ENCODE data around the gene PLA2G2D.

PLA2G2D gene

GRCh38 chr1:20111452-20111851 lies 7.9 kb downstream of the PLA2G2D start:
- H3K9me3 ChIP-seq = no peaks in the 10 kb centered on the region
- peaks cover 18% of the 10 kb centered on the region for H3K27me3 ChIP-seq
- no peaks in the 10 kb centered on the region for H3K36me3 ChIP-seq
- H3K4me1 ChIP-seq (ENCODE audit: control insufficient read depth in 1 of 2, insufficient read depth in 1 of 2, low read depth in 1 of 2, low read length in 1 of 2) = no peaks in the 10 kb centered on the region
- H3K27ac ChIP-seq = no peak overlapping the region
- TF ChIP-seq, protein P1, sequence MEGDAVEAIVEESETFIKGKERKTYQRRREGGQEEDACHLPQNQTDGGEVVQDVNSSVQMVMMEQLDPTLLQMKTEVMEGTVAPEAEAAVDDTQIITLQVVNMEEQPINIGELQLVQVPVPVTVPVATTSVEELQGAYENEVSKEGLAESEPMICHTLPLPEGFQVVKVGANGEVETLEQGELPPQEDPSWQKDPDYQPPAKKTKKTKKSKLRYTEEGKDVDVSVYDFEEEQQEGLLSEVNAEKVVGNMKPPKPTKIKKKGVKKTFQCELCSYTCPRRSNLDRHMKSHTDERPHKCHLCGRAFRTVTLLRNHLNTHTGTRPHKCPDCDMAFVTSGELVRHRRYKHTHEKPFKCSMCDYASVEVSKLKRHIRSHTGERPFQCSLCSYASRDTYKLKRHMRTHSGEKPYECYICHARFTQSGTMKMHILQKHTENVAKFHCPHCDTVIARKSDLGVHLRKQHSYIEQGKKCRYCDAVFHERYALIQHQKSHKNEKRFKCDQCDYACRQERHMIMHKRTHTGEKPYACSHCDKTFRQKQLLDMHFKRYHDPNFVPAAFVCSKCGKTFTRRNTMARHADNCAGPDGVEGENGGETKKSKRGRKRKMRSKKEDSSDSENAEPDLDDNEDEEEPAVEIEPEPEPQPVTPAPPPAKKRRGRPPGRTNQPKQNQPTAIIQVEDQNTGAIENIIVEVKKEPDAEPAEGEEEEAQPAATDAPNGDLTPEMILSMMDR (IDR thresholded peaks at IDR 0.05) = no peak
- H3K4me3 ChIP-seq (ENCODE audit: low read depth in 1 of 2, low read length in 1 of 2) = no peak overlapping the region

DNA sequence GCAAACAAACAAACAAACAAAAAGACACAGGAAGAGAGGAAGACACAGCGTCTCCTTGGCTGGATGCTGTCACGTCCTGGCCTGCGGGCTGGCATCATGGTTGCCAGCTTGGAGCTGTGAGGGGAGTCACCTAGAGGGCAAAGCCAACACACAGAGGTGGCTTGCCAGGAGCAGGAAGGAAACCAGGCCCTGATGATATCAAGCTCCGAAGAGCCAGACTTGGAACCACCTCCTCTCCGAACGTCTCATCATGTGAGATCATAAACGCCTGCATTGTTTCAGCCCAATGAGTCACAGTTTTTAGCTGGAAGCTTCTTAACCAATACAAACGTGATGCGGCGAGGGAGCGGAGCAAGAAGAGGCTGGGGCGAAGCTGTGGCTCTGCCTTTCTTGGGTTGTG lies 8.7 kb downstream of the PLA2G2D start:
- H3K27ac ChIP-seq = no peak overlapping the region
- no peaks in the 10 kb centered on the region for H3K4me1 ChIP-seq (ENCODE audit: control insufficient read depth in 1 of 2, insufficient read depth in 1 of 2, low read depth in 1 of 2, low read length in 1 of 2)
- H3K36me3 ChIP-seq = no peaks in the 10 kb centered on the region
- TF ChIP-seq, protein P1 (IDR thresholded peaks at IDR 0.05) = no peak
- H3K27me3 ChIP-seq = peaks cover 16% of the 10 kb centered on the region
- no peak overlapping the region for H3K4me3 ChIP-seq (ENCODE audit: low read depth in 1 of 2, low read length in 1 of 2)
- H3K9me3 ChIP-seq = no peaks in the 10 kb centered on the region

DNA sequence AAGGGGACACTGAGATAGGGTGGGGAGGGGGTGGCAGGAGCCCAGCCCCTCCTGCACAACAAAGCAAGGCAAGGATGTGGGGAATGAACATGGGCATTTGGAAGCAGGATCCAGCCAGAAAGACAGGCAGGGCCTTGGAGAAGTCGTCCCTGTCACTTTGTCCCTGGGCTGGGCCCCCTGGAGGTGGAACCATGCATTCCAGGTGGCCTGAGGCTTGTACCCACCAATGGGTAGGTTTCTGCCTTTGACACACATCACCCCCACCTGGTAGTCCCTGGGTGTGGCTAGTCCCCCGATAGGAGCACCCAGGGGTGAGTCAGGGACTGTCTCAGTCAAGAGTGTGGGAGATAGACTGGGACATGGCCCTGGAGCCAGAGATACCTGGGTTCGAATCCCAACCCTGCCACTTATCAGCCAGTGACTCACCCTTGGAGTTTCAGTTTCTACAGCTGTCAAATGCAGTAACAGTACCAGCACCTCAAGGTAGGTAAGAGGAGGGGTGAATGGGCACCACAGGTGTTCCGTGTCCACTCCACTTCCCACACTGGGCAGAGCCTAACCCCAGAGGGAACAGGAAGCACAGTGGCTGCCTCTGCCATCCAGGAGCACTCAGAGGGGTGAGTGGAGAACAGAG lies 10.0 kb downstream of the PLA2G2D start:
- no peak overlapping the region for H3K4me3 ChIP-seq (ENCODE audit: low read depth in 1 of 2, low read length in 1 of 2)
- TF ChIP-seq, protein P1 (IDR thresholded peaks at IDR 0.05) = no peak
- no peaks in the 10 kb centered on the region for H3K36me3 ChIP-seq
- H3K4me1 ChIP-seq (ENCODE audit: control insufficient read depth in 1 of 2, insufficient read depth in 1 of 2, low read depth in 1 of 2, low read length in 1 of 2) = no peaks in the 10 kb centered on the region
- H3K9me3 ChIP-seq = no peaks in the 10 kb centered on the region
- no peak overlapping the region for H3K27ac ChIP-seq
- H3K27me3 ChIP-seq = peaks cover 15% of the 10 kb centered on the region

- peaks cover 15% of the 10 kb centered on the region for H3K27me3 ChIP-seq
- H3K4me3 ChIP-seq (ENCODE audit: low read depth in 1 of 2, low read length in 1 of 2) = no peak overlapping the region
- H3K27ac ChIP-seq = no peak overlapping the region
- H3K4me1 ChIP-seq (ENCODE audit: control insufficient read depth in 1 of 2, insufficient read depth in 1 of 2, low read depth in 1 of 2, low read length in 1 of 2) = no peaks in the 10 kb centered on the region
- no peaks in the 10 kb centered on the region for H3K36me3 ChIP-seq
- no peaks in the 10 kb centered on the region for H3K9me3 ChIP-seq
- TF ChIP-seq, protein P1 (IDR thresholded peaks at IDR 0.05) = no peak
These were observed 10.8 kb downstream of the PLA2G2D start for GRCh38 chr1:20108366-20109123.

DNA sequence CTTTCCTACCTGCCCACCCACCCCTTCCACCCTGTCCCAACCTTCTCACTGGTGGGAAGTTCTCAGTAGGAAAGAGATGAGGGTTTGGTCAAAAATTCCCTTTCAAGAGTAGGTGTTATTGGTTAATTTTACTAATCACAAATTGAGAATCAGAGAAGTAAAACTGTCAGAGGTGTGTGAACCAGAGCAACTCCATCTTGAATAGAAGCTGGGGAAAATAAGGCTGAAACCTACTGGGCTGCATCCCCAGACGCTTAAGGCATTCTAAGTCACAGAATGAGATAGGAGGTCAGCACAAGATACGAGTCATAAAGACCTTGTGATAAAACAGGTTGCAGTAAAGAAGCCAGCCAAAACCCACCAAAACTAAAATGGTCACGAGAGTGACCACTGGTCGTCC lies 11.5 kb downstream of the PLA2G2D start:
- H3K27ac ChIP-seq = no peak overlapping the region
- no peak overlapping the region for H3K4me3 ChIP-seq (ENCODE audit: low read depth in 1 of 2, low read length in 1 of 2)
- H3K36me3 ChIP-seq = no peaks in the 10 kb centered on the region
- no peaks in the 10 kb centered on the region for H3K4me1 ChIP-seq (ENCODE audit: control insufficient read depth in 1 of 2, insufficient read depth in 1 of 2, low read depth in 1 of 2, low read length in 1 of 2)
- peaks cover 15% of the 10 kb centered on the region for H3K27me3 ChIP-seq
- TF ChIP-seq, protein P1 (IDR thresholded peaks at IDR 0.05) = no peak
- H3K9me3 ChIP-seq = no peaks in the 10 kb centered on the region

Data from neutrophil (primary cell).